Measurements from ENCODE around the gene RPL13A. TPM values are rescaled to one million over a fixed set of nuclear protein-coding genes. Genes with fewer than 3 reads are reported as not detected.

The RPL13A gene
- polyA plus RNA-seq, 3 donors = 655 to 1,621 (median 663) TPM

DNA sequence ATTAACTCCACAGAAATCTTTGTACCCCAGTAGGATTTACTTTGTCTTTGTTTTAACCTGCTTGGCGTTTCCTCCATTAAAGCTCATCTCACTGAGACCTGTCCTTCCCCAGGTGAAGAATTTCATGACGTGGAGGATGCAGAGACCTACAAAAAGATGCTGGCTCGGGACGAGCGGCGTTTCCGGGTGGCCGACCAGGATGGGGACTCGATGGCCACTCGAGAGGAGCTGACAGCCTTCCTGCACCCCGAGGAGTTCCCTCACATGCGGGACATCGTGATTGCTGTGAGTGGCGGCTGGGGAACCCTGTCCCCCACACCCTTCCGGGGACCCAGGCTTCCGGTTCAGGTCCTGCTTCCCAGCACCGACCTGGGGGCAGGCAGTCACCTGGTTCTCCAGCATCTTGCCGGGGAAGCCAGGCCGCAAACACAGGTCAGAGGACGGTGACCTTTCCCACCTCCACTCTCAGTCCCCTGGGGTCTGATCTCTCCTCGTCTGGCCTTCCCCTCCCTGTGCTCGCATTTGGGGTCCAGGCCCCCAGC lies 49.6 kb downstream of the RPL13A start:
- H3K9ac ChIP-seq (ENCODE audit: insufficient read depth, low read length, poor library complexity, severe bottlenecking) = no peak overlapping the region
- no peak overlapping the region for H3K27ac ChIP-seq (ENCODE audit: low read depth in 1 of 2, low read length in 2 of 2)
- peaks cover 35 to 44% of the 10 kb centered on the region in 2 donors for H3K4me1 ChIP-seq (ENCODE audit: control insufficient read depth in 1 of 2, insufficient read depth in 2 of 2, low read length in 2 of 2)
- H3K4me3 ChIP-seq (replicated peaks in 1 of 3; ENCODE audit: low read depth in 2 of 3, low read length in 3 of 3) = no peak overlapping the region
- H3K27ac Mint-ChIP-seq = peak overlapping the region in 1 of 7 donors; percentile 54
- H2AFZ ChIP-seq (ENCODE audit: insufficient read depth, low read depth, low read length, poor library complexity, severe bottlenecking) = no peak overlapping the region
- WGBS (ENCODE audit: insufficient coverage) = 93% methylated on average over 19 of the region's 22 CpGs
- H3K4me1 Mint-ChIP-seq = peaks cover 31% of the 10 kb centered on the region
- intact Hi-C loops (cut with micrococcal nuclease) = no loop called here
- H3K9me3 Mint-ChIP-seq = peaks cover 0 to 2% (median 0%) of the 10 kb centered on the region in 7 donors
- no peaks in the 10 kb centered on the region for H3K79me2 ChIP-seq (ENCODE audit: insufficient read depth, low read length)
- DNase-seq = no peak
- H3K4me3 Mint-ChIP-seq = no peak overlapping the region
- H3K9me3 ChIP-seq (replicated peaks in 1 of 2; ENCODE audit: control insufficient read depth in 1 of 2, insufficient read depth in 1 of 2, low read length in 2 of 2) = no peaks in the 10 kb centered on the region
- H3K36me3 ChIP-seq (replicated peaks in 1 of 2; ENCODE audit: control insufficient read depth in 1 of 2, insufficient read depth in 2 of 2, low read length in 2 of 2) = peaks cover 37 to 71% of the 10 kb centered on the region in 2 donors
- peaks cover 9 to 30% (median 17%) of the 10 kb centered on the region in 3 donors for H3K27me3 Mint-ChIP-seq (ENCODE audit: low read depth in 3 of 3)
- H3K4me2 ChIP-seq (replicated peaks; ENCODE audit: extremely low read depth, low read length, poor library complexity, severe bottlenecking) = no peak overlapping the region
- H3K36me3 Mint-ChIP-seq = peaks cover 50 to 80% of the 10 kb centered on the region in 2 donors
- TF ChIP-seq, protein P1, sequence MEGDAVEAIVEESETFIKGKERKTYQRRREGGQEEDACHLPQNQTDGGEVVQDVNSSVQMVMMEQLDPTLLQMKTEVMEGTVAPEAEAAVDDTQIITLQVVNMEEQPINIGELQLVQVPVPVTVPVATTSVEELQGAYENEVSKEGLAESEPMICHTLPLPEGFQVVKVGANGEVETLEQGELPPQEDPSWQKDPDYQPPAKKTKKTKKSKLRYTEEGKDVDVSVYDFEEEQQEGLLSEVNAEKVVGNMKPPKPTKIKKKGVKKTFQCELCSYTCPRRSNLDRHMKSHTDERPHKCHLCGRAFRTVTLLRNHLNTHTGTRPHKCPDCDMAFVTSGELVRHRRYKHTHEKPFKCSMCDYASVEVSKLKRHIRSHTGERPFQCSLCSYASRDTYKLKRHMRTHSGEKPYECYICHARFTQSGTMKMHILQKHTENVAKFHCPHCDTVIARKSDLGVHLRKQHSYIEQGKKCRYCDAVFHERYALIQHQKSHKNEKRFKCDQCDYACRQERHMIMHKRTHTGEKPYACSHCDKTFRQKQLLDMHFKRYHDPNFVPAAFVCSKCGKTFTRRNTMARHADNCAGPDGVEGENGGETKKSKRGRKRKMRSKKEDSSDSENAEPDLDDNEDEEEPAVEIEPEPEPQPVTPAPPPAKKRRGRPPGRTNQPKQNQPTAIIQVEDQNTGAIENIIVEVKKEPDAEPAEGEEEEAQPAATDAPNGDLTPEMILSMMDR (IDR thresholded peaks at IDR 0.05) = no peak
- peaks cover 25% of the 10 kb centered on the region for H4K20me1 ChIP-seq (ENCODE audit: insufficient read depth, low read length)
- H3K27me3 ChIP-seq (ENCODE audit: control insufficient read depth in 2 of 2, insufficient read depth in 2 of 2, low read length in 2 of 2) = no peaks in the 10 kb centered on the region

DNA sequence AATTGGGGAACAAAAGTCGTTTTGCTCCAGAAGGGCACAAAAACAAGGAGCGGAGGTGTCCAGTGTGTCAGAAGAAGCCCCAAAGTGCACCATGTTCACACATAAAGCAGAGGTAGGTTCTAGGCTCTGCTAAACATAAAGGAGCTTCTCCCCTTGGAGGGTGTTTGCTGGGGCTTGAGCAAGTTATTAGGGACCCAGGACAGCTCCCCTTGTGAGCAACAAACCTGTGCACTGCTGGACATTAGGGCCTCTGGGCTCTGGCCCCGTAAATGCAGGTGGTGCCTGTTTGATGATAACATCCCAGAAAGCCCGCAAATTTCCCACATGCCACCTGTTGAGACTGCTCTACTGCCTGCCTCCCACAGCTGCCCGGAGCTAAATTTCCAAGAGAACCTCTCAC lies 51.2 kb downstream of the RPL13A start:
- intact Hi-C loops (cut with micrococcal nuclease) = no loop called here
- H2AFZ ChIP-seq (ENCODE audit: insufficient read depth, low read depth, low read length, poor library complexity, severe bottlenecking) = no peak overlapping the region

More for the DNA sequence above, 51.2 kb downstream of the RPL13A start:
- peaks cover 26 to 37% of the 10 kb centered on the region in 2 donors for H3K4me1 ChIP-seq (ENCODE audit: control insufficient read depth in 1 of 2, insufficient read depth in 2 of 2, low read length in 2 of 2)
- no peak for DNase-seq
- Mint-ChIP-seq H3K27ac (peak overlapping the region in 1 of 7 donors; percentile 36), H3K36me3 (peaks cover 53 to 78% of the 10 kb centered on the region in 2 donors), H3K27me3 (ENCODE audit: low read depth in 3 of 3) (peaks cover 7 to 19% (median 14%) of the 10 kb centered on the region in 3 donors), H3K4me1 (peaks cover 20% of the 10 kb centered on the region), H3K9me3 (peaks cover 0 to 2% (median 0%) of the 10 kb centered on the region in 7 donors), H3K4me3 (no peak overlapping the region)
- H3K9ac ChIP-seq (ENCODE audit: insufficient read depth, low read length, poor library complexity, severe bottlenecking) = no peak overlapping the region
- no peak overlapping the region for H3K4me3 ChIP-seq (replicated peaks in 1 of 3; ENCODE audit: low read depth in 2 of 3, low read length in 3 of 3)
- no peaks in the 10 kb centered on the region for H3K27me3 ChIP-seq (ENCODE audit: control insufficient read depth in 2 of 2, insufficient read depth in 2 of 2, low read length in 2 of 2)
- H3K79me2 ChIP-seq (ENCODE audit: insufficient read depth, low read length) = no peaks in the 10 kb centered on the region
- H4K20me1 ChIP-seq (ENCODE audit: insufficient read depth, low read length) = peaks cover 14% of the 10 kb centered on the region
- TF ChIP-seq, protein P1 (IDR thresholded peaks at IDR 0.05) = no peak
- H3K4me2 ChIP-seq (replicated peaks; ENCODE audit: extremely low read depth, low read length, poor library complexity, severe bottlenecking) = no peak overlapping the region
- WGBS (ENCODE audit: insufficient coverage) = 85% methylated on average over 5 of the region's 5 CpGs
- H3K9me3 ChIP-seq (replicated peaks in 1 of 2; ENCODE audit: control insufficient read depth in 1 of 2, insufficient read depth in 1 of 2, low read length in 2 of 2) = no peaks in the 10 kb centered on the region
- H3K36me3 ChIP-seq (replicated peaks in 1 of 2; ENCODE audit: control insufficient read depth in 1 of 2, insufficient read depth in 2 of 2, low read length in 2 of 2) = peaks cover 49 to 78% of the 10 kb centered on the region in 2 donors
- H3K27ac ChIP-seq (ENCODE audit: low read depth in 1 of 2, low read length in 2 of 2) = no peak overlapping the region

All from CD14-positive monocyte (primary cell).